ENCODE results near the gene TRIM65.
"Not testable (repeated sequence)": the region's sequence is repeated elsewhere in the genome, so short reads cannot be mapped to it uniquely, and the experiment has no call there.

The TRIM65 gene

DNA sequence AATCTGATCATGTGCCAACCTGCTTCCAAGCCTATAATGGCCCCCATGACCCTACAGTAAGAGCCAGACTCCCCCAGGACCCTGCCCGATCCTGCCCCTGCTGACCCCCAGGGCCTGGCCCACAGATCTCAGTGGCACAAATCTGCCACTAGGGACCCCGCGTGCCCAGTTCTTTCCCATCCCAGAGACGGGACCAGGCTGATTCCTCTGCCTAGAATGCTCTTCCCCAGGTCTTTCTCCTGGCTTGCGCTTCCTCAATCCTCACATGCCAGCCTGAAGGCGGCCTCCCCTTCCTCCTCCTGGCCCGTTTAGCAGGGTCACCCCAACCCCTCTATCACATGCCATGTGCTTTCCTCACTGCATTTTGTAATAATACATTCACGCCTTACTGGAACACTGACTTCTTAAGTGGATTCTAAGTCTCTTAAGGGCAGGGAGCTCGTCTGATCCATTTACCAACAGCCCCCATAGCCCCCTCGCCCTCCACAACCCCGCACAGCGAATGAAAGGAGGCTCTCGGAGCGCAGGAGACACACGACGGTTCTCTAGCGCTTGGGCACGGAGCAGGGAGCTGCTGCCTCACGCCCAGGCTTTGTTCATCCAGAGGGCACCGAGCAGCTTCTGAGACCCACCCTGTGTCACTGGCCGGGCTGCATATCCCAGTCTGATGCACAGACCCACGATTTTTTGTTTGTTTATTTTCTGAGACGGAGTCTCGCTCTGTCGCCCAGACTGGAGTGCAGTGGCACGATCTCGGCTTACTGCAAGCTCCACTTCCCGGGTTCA, 1.2 kb downstream of the TRIM65 start:
- DNase-seq (ENCODE audit: low read depth, low spot score), result no peak

DNA sequence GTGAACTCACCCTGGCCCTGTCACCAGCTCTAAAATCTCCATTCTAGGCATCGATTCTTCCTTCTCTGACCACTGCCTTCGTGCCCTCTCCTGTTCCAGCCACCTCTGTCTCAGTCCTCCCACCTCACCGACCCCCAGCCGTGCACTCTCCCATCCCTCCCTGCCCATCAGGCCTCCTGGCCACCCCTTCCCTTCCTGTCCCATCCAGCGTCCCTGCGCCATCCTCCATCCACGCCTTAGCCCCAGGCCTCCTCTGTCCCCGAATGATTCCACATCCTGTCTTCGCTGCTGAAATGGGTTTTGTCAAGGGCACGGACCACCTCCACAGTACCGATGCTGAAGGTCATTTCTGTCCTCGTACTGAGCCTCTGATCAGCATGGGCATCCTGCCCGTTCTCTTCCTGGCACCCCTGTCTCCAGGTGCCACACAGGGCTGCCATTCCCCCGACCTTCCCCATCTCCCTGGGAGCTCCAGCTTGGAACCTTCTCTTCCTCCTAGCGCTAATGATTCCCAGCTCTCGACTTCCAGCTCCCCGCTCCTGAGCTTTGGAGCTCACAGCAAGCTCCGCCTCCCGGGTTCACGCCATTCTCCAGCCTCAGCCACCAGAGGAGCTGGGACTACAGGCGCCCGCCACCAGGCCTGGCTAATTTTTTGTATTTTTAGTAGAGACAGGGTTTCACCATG, 2.6 kb downstream of the TRIM65 start:
- DNase-seq (ENCODE audit: low read depth, low spot score), result no peak

DNA sequence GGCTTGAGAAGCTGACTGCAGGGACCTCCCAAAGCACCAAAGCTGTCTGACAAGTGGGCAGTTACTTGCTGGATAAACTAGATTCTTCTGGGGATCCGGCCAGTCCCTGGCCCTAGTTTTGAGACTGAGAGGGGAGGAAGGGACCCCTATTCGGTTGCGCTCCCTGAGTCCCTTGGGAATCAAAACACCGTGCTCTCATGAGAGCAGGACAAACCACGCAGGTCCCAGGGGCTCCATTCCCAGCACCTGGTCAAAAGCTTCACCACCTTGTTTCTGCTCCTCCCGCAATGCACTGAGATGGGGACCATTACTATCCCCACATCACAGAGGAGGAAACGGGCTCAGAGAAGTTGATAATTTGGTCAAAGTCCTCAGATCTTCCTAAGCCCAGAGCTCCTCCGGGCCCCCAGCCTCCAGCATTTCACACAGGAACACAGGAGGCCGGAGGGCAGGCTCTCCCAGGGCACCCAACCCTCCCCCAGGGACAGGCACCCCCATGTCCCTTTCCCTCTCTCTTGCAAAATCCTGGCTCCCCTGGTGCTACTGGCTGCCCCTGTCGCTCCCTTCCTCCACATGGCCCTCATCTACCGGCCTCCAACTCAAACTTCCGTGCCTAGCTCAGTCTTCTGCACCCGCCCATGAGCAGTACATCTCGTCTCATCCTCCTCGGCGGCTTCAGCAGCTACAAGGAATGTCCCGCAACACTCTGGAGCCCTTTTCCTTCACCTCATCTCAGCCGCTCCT, 3.3 kb downstream of the TRIM65 start:
- DNase-seq (ENCODE audit: low read depth, low spot score), result no peak

DNA sequence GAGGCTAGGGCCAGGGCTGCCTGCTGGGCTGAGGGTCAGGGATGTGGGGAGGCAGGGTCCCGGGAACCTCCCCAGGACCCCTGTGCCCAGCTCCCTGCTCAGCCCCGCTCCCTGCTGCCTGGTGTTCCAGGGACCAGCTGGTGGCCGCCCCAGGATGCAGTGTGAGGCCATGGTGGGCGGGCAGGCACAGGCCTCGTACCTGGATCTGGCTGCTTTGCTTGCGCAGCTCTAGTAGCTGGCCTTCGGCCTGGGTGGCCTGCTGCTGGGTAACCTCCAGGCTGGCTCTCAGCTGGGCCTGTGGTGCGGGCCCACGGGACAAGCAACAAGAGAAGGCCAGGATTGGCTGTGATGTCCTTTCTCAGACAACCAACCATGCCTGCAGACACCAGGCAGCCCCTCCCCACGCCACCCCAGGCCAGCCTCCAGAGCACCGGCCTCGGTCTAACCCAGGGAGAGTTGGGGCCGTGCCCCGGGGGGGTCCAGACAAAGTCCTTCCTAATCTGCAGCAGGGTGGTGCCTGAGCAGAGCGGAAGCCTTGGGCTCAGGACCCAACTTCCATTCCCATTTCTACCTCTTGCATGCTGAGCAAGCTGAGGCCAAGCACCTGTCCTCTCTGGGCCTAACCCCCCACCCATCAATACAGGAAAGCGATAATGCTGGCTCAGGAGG, 4.1 kb downstream of the TRIM65 start:
- DNase-seq (ENCODE audit: low read depth, low spot score), result no peak

DNA sequence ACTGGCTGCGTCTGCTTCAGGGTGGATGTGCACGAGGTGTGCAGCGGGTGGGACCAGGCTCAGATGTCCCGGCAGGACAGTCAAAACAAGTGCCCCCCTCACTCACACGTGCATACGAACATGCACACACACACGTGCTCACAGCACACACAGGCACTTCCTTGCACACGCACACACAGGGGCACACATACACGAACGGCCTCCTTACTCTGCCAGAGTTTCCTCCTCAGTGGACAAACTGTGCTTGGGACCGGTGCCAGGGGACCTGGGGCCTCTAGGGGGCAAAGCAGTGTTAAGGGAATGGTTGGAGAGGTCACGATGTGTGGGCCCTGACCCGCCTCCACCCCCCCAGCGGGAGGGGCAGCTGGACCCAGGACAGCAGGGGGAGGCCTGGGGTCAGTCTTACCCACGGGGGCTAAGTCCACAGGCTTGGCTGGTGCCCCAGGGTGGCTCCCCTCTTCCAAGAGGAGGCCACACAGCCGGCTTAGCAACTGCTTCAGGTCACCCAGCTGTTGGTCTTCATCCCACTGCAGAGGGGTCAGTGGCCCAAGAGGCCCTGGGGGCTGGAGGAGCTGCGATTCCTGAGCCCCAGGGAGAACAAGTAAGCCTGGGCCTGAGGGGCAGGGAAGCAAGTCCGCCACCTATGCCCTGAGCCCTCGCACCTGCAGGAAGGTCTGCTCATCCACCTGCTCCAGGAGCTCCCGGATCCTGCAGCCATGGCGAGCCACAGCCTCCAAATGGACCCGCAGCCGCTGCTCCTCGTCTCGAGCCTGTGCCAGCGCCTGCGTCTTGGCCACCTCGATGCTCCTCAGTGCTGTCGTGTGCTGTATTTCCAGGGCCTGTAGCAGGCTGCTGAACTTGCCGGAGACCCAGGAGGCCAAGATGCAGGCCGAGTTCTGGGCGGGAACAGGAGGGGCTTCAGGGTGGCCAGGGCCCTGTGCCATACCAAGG, 4.9 kb downstream of the TRIM65 start:
- DNase-seq (ENCODE audit: low read depth, low spot score), result no peak

DNA sequence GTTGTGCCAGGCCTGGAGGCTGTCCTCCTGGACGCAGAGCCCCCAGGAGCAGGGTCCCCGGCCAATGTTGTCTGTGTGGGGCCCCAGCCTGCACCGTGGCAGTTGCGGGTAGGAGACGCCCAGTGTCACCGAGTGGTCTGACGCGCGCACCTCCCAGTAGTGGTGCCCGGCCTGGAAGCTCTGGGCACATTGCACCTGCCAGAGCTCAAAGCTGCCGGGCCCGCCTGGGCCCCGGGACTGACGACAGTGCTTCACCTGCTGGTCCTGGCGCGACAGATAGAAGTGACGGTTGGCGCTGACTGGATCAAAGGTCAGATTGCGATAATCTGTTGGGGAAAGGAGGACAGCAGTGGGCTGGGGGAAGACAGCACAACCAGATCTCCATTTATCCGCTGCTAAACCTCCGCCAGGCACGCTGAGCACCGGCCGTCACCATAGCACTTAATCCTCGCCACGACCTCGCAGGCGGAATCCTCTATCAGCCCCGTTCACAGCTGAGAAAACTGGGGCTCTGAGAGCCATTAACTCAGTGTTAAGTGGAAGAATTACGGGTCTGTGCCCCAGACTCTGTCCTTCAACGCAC, 5.6 kb downstream of the TRIM65 start:
- no peak for DNase-seq (ENCODE audit: low read depth, low spot score)

DNA sequence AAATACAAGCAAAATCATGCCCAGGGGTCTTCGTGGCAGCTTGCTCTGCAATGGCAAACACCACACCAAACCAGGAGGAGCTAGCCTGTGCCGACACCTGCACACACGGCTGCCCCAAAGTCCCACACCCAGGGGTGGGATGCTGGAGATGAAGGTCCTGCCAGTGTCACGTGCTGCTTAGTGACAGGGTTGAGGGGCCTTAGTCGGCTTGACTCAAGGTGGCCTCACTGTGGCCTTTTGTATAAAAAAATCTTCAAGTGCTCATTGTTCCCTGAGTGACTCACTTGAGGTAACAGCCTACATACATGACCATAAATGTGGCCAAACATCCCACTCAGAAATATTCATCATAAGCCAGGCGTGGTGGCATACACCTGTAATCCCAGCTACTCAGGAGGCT, 7.3 kb downstream of the TRIM65 start:
- DNase-seq (ENCODE audit: low read depth, low spot score), result no peak

DNA sequence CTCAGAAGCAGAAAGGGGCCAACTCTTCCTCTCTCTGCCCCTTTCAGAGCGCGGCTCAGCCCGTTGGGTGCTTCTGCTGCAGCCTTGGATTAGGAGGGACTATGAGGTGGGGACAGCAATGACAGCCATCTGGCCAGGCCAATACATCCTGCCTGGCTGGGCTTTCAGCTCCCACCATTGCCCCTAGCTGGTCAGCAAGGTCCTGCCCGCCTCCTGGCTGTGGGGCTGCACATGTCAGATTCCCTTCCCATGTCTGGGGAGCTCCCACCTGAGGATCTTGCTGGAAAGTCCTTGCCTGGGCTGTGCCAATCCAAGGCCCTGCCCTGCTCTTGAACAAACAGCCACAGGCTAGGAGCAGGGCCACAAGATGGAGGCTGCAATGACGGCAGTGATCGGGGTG, 8.3 kb downstream of the TRIM65 start:
- DNase-seq (ENCODE audit: low read depth, low spot score), result no peak

DNA sequence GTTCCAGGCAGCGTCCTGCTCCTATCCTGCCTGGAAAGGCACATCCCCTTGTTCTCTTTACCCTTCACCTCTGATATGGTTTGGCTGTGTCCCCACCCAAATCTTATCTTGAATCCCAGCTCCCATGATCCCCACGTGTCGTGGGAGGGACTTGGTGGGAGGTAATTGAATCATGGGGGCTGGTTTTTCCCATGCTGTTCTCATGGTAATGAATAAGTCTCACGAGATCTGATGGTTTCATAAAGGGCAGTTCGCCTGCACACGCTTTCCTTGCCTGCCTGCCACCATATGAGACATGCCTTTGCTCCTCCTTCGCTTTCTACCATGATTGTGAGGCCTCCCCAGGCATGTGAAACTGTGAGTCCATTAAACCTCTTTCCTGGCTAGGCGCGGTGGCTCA, 10.9 kb downstream of the TRIM65 start:
- not testable (repeated sequence) for DNase-seq (ENCODE audit: low read depth, low spot score)

DNA sequence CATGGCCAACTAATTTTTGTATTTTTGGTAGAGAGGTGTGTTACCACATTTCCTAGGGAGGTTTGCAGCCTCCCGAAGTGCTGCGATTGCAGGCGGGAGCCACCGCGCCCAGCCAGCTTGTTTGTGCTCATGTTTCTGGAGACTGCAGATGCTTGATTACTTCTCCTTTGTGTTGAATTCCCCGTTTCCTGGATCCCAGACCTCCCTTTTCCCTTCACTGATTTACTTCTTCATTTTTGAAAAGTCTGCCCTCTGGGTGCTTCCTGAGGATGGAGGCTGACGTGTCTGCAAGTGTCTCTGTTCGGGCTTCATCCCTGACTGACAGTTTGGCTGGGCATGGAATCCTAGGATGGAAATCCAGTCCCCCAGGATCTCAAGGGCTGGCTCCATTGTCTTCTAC, 11.3 kb downstream of the TRIM65 start:
- DNase-seq (ENCODE audit: low read depth, low spot score), result no peak

DNA sequence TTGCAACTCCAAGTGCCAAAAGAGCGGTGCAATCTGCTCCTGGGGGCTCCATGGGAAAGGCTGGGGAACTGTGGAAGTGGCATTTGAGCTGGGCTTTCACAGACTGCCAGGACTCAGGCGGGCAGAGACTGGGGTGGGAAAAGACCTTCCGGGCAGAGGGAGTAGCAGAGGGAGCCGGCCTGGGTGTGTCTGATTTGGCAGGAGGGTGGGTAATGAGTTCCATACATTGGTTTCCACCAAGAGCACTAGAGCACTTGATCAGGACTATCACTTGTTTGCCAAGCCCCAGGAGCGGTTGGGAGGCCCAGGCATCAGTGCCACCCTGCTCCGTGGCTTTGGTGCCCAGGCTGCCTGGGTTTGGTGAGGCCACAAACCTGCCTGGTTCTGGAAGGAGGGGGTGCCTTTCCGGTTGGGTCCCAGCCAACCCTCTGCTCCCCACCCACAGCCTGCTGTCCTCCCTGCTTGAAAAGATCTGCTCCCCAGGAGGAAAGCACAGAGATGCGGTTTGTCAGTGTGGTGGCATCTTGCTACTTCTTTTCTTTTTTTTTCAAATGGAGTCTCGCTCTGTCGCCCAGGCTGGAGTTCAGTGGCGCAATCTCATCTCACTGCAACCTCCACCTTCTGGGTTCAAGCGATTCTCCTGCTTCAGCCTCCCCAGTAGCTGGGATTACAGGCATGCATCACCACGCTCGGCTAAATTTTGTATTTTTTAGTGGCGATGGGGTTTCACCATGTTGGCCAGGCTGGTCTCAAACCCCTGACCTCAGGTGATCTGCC, 14.9 kb downstream of the TRIM65 start:
- no peak for DNase-seq (ENCODE audit: low read depth, low spot score)

DNA sequence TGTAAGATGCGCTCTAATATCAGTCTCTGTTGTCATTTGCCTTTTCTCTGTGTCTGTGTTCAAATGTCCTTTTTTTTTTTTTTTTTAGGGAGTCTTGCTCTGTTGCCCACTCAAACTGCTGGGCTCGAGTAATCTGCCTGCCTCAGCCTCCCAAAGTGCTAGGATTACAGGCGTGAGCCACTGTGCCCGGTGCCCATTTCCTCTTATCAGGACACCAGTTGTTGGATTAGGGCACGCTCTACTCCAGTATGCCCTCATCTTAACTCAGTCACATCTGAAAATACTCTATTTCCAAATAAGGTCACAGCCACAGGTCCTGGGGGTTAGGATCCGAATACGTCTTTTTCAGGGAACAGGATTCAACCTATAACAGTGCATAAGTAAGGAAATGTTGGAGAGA, 16.5 kb downstream of the TRIM65 start:
- no peak for DNase-seq (ENCODE audit: low read depth, low spot score)

DNA sequence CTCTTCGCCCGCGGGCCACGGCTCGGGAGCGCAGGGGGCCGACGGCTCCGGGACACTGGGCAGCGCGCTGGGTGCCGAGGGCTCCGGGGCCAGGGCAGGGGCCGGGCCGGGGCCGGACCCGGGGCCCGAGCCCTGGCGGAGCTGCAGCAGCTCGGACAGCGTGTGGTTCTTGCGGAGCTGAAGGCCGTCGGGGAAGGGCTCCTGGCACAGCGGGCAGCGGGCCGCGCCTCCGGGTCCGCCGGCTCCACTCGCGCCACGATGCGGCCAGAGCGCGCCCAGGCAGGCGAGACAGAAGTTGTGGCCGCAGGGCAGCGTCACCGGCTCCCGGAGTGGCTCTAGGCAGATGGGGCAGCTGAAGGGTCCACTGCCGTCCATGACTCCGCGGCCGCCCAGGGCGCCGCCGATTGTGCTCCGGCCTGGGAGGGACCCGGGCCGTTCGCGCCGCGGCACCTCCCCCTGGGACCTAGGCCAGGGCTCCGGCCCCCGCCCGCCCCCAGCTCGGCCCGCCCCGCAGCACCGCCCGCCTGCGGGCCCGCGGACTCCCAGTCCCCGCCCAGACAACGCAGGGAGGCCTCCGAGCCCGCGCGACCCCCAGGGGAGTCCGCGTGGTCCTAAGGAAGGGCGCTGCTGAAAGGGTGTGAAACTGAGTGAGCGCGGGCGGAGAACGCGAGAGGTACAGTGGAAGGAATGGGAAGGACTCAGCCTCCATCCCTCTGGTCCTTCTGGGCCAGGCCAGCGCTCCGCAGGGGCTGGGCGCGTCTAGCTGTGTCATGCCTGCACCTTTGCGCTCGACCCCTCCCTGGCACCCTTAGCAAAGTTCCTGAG, 18.4 kb downstream of the TRIM65 start, which contains the start of gene TRIM47:
TSS of gene TRIM47 (minus strand) at position 408 of the 825 bp plus-strand sequence. CDS start at position 375, 33 bp downstream.
- no peak for DNase-seq (ENCODE audit: low read depth, low spot score)

DNA sequence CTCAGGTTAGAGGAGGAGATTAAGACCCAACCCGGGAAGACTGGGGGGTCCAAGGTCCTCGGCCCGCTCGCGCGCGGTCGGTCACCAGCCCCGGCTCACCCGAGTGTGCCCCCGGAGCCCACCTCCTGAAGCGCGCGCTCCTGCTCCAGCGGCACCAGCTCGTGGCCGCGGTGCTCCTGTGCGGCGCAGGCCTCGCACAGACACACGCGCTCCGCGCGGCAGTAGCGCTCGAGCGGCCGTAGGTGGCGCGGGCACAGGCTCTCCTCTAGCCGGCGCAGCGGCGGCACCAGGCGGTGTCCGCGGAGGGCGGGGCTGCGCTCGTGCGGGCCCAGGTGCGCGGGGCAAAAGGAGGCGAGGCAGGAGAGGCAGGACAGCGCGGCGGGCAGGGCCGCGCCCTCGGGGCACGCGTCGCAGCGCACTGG, 19.0 kb downstream of the TRIM65 start:
- DNase-seq (ENCODE audit: low read depth, low spot score), result no peak

DNA sequence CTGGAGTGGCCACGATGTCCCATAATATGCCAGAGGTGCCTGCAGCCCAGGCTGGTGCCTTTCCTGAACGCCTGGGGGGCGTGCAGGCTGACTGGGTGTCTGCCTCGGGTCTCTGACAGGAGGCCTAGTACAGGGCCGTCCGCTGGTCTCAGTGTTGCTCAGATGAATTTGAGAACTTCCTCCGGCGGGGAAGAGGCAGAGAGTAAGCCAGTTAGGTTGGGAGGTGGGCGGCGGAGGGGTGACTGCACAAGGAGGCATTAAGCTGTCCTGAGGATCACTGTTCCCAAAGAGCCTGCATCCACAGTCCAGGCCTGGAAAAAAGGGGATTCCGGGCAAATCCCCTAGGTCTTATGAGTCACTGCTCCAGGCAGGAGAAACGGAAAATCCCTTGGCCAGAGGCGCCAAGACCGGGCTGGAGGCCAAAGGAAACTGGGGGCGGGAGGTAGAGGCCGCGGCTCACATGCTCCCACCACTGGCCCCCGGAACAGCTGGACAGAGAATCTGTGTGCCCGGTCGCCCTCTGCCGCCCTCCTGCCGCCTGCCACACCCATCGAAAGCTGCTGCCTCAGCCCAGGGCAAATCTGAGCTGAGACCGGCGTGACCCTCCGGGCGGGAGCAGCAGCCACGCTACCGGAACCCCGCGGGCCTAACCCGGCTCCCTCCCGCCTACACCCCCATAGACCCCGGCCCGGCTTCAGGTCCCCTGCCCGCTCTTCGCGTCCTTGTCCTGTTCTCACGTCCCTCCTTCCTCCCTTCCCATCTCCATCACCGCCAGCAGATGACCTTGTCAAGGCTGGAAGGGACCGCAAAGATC, 19.6 kb downstream of the TRIM65 start:
- DNase-seq (ENCODE audit: low read depth, low spot score), result no peak

DNA sequence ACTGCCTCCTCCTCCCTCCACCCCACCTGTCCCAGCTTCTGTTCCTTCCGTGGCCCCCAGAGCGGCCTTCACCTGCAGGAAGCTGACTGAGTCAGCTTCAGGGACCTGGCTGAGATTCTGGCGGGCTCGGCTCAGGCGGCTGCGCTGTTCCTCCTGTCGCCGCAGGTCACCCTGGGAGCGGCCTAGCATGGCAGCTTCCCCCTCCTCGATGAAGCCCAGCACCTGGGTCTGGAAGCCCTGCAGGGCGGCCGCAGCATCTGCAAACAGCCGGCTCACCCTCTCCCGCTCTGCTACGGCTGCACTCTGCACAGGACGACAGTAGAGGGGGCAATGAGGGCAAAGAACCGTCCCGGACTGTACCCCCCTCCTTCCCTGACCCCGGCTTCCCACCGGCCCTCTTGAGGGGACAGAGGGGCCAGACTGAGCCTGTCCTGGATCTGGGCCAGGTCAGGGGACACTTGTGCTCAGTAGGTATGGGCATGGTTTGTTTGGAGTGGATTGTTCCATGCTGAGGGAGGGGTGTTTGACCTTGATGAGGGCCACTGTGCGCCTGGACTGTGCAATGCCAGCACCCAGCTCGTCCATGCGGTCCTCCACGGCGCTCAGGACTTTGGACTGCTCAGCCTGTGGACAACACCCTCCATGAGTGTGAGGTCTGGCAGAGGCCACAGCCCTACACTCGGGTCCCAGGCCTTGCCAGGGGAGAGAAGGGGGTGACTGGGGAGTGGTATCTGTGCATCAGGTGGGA, 20.4 kb downstream of the TRIM65 start:
- DNase-seq (ENCODE audit: low read depth, low spot score), result no peak

DNA sequence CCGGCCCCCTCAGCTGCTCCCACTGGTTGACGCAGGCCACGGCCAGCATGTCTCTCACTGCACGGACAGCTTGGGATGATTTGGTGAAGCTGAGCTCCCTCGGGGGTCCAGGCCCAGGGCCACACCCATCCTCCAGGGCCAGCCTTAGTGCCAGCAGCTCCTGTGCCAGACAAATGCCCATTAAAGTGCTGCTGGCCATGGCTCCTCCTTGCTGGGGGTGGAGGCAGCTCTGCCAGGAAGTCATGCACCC, 20.9 kb downstream of the TRIM65 start:
- no peak for DNase-seq (ENCODE audit: low read depth, low spot score)
